A549 (cell line): Measurements from ENCODE around the gene SNCAIP. TPM values are rescaled to one million over a fixed set of nuclear protein-coding genes. Genes with fewer than 3 reads are reported as not detected.

Experiments used
- ATAC-seq, 2 experiments: fragments of 200-7000 bp in 1 of 2; fragments of >200 bp in 1 of 2; cut with Nextera tagmentation in 1 of 2; cut with Tn5 transposase in 1 of 2; 3 replicates each; pipeline versions ENCODE4 v1.8.0 to v1.9.1; 2018 to 2020; ENCODE audit warnings: mild to moderate bottlenecking in 1 of 2, moderate library complexity in 1 of 2
- CTCF ChIA-PET: fragments of 300-600 bp; sonication (Branson Sonifier 250); formaldehyde crosslinking; extraction: SDS; loops from one replicate; lab custom pipeline; 2021; ENCODE audit warnings: antibody characterized with exemption, inconsistent platforms; lab: Yijun Ruan, JAX
- POLR2A ChIA-PET: fragments of 350-600 bp; formaldehyde crosslinking; extraction: SDS; loops from one replicate; lab custom pipeline; 2021; ENCODE audit warnings: antibody characterized with exemption, inconsistent platforms; lab: Yijun Ruan, JAX
- DNase-seq, 2 experiments: peaks; one replicate each; pipeline versions ENCODE4 v3.0.0 to v3.0.0-alpha.2; 2011 to 2016; ENCODE audit warnings: low read depth in 1 of 2, low spot score in 1 of 2
- FAIRE-seq: peaks from 2 replicates; lab custom pipeline; 2011; peaks lifted over from hg19 to GRCh38; lab: Jason Lieb, UNC
- H3K27ac ChIP-seq, 2 experiments: fragments of >200 bp; sonication (Bioruptor Twin); formaldehyde crosslinking; 3 replicates each; pipeline ENCODE4 v1.5.1; 2016 to 2017
- H3K4me1 ChIP-seq: fragments of >200 bp; sonication (Bioruptor Twin); formaldehyde crosslinking; 3 replicates; pipeline ENCODE4 v1.6.1; 2016
- H3K4me2 ChIP-seq: fragments of >200 bp; sonication (Bioruptor Twin); formaldehyde crosslinking; 3 replicates; pipeline ENCODE4 v1.6.1; 2016
- H3K4me3 ChIP-seq: fragments of >200 bp; sonication (Bioruptor Twin); formaldehyde crosslinking; 3 replicates; pipeline ENCODE4 v1.5.1; 2016
- H3K9me3 ChIP-seq: fragments of >200 bp; sonication (Bioruptor Twin); formaldehyde crosslinking; 3 replicates; pipeline ENCODE4 v1.6.1; 2016
- BCL3 ChIP-seq: fragments of >200 bp; sonication (Bioruptor Twin); formaldehyde crosslinking; IDR thresholded peaks from 3 replicates; pipeline ENCODE4 v1.6.1; 2016
- BHLHE40 ChIP-seq: IDR thresholded peaks from 2 replicates; pipeline ENCODE4 v1.6.1; 2012; ENCODE audit warnings: low read depth, low read length, inconsistent platforms
- CHD4 ChIP-seq: fragments of 200-600 bp; sonication (generic); IDR thresholded peaks from 2 replicates; pipeline ENCODE4 v1.6.1; 2016; ENCODE audit warnings: antibody characterized with exemption, mild to moderate bottlenecking, borderline replicate concordance
- EHF ChIP-seq: fragments of 250-450 bp; sonication (Bioruptor Pico); IDR thresholded peaks from 2 replicates; pipeline ENCODE4 v1.5.0; 2020; ENCODE audit warnings: mild to moderate bottlenecking
- ELK1 ChIP-seq: fragments of 150-350 bp; IDR thresholded peaks from 2 replicates; pipeline ENCODE4 v1.6.1; 2014; ENCODE audit warnings: low read depth, mild to moderate bottlenecking, low read length
- EP300 ChIP-seq, 2 experiments: fragments of >200 bp; sonication (Bioruptor Twin); formaldehyde crosslinking; IDR thresholded peaks; 2 replicates in 1 of 2; 3 replicates in 1 of 2; pipeline ENCODE4 v1.6.1; 2016 to 2017
- HDAC2 ChIP-seq: fragments of 200-600 bp; sonication (generic); IDR thresholded peaks from 2 replicates; pipeline ENCODE4 v1.6.1; 2016
- HOXA7 ChIP-seq: fragments of 250-450 bp; sonication (Bioruptor Pico); IDR thresholded peaks from 2 replicates; pipeline ENCODE4 v1.5.0; 2020; ENCODE audit warnings: mild to moderate bottlenecking, moderate library complexity
- HOXB5 ChIP-seq: fragments of 250-450 bp; sonication (Bioruptor Pico); IDR thresholded peaks from 2 replicates; pipeline ENCODE4 v1.5.0; 2020; ENCODE audit warnings: mild to moderate bottlenecking, moderate library complexity
- KDM1A ChIP-seq: fragments of 200-600 bp; sonication (generic); IDR thresholded peaks from 2 replicates; pipeline ENCODE4 v1.6.1; 2016; ENCODE audit warnings: low read depth, mild to moderate bottlenecking
- NFE2L2 ChIP-seq: fragments of 150-350 bp; conservative IDR thresholded peaks from 2 replicates; pipeline ENCODE4 v1.6.1; 2014; ENCODE audit warnings: low read length
- NPAS2 ChIP-seq: fragments of 250-450 bp; sonication (Bioruptor Pico); IDR thresholded peaks from 2 replicates; pipeline ENCODE4 v1.8.0; 2022; ENCODE audit warnings: mild to moderate bottlenecking, moderate library complexity, borderline replicate concordance
- POLR2AphosphoS2 ChIP-seq: conservative IDR thresholded peaks from 2 replicates; pipeline ENCODE4 v1.6.1; 2012; ENCODE audit warnings: low read length, improper control_type of control experiment, inconsistent platforms
- RAD21 ChIP-seq, 2 experiments: fragments of >200 bp in 1 of 2; sonication (Bioruptor Twin) in 1 of 2; formaldehyde crosslinking in 1 of 2; IDR thresholded peaks in 1 of 2; conservative IDR thresholded peaks in 1 of 2; 2 replicates in 1 of 2; 3 replicates in 1 of 2; pipeline ENCODE4 v1.6.1; 2012 to 2018; ENCODE audit warnings: inconsistent platforms in 1 of 2
- SMC3 ChIP-seq: fragments of >200 bp; sonication (Bioruptor Twin); formaldehyde crosslinking; IDR thresholded peaks from 3 replicates; pipeline ENCODE4 v1.6.1; 2018; ENCODE audit warnings: inconsistent platforms
- TP53 ChIP-seq: fragments of 250-450 bp; sonication (Bioruptor Pico); IDR thresholded peaks from 2 replicates; pipeline ENCODE4 v1.5.0; 2021; ENCODE audit warnings: mild to moderate bottlenecking, moderate library complexity
- ZC3H11A ChIP-seq: fragments of 450-650 bp; IDR thresholded peaks from 2 replicates; pipeline ENCODE4 v1.6.1; 2014; ENCODE audit warnings: antibody characterized with exemption, mild to moderate bottlenecking
- ZNF302 ChIP-seq: fragments of 250-450 bp; sonication (Bioruptor Pico); IDR thresholded peaks from 2 replicates; pipeline ENCODE4 v1.9.0; 2021; ENCODE audit warnings: inconsistent platforms, mild to moderate bottlenecking, moderate library complexity
- WGBS: methylation state at CpG from one replicate; pipeline ENCODE4 v1.1.6; 2017; ENCODE audit errors: missing lambda C conversion rate; 5-methylcytosine and 5-hydroxymethylcytosine counted together
- polyA plus RNA-seq, 4 experiments: library from polyadenylated mRNA; depleted of rRNA in 3 of 4; stranded (reverse); fragments of >200 nt; fragmentation: RNase III in 1 of 4; extraction: RNeasy Plus Mini Kit Qiagen cat#74134 plus additional on column Dnase treatment in 1 of 4; gene quantifications; 2 replicates in 3 of 4; 3 replicates in 1 of 4; pipeline ENCODE4 v1.2.3, GENCODE V29; 2011 to 2017
- TF ChIP-seq, protein P1 (sequence below): fragments of 200-600 bp; sonication (generic); IDR thresholded peaks from 2 replicates; pipeline ENCODE4 v1.6.1; 2016; ENCODE audit warnings: antibody characterized with exemption, mild to moderate bottlenecking, moderate library complexity
- TF ChIP-seq, protein P2 (sequence below): fragments of 250-450 bp; sonication (Bioruptor Pico); IDR thresholded peaks from 2 replicates; pipeline ENCODE4 v1.5.0; 2021; ENCODE audit warnings: mild to moderate bottlenecking, moderate library complexity, borderline replicate concordance

Gene SNCAIP
- polyA plus RNA-seq, 2 of the 4 experiments (the other 2 are of a cell fraction): 0.03 to 0.04 TPM

DNA sequence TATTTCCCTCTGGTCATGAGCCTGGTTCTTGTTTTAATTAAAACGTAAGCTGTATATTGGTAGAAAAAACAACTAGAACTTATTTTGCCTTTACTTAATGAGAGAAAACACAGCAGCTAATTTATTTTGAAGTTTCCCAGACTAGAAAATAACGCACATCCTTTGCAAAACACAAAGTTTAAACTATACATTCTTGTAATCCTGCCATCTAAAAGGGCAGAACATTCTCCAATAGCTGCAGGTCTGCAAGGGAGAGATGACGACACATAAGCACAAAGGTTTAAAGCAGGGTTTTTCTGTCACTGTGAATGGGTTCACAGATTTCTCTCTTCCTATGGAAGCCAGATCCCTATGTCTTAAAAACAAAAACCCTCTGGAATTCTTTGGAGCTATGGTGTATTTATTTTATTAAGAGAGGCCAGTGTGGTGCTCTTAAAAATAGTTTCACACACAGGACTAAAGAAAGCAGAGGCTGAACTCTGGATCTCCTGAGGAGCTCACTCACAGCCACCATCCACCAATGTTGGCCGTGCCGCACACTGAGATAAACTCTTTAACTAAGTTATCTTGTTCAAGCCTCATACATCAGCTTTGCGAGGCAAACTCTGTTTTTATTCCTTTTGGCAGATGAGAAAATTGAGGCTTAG, 82.4 kb downstream of the SNCAIP start:
- no peak for FAIRE-seq
- no peak overlapping the region for H3K4me2 ChIP-seq
- 35% methylated on average over 6 of the region's 6 CpGs for WGBS
- no peak overlapping the region for H3K27ac ChIP-seq
- ChIA-PET CTCF (interaction anchor here (1.5 kb wide), 1 partner anchor 199 kb away, joined by 4 read pairs; no protein-coding TSS in a partner anchor), POLR2A (no interaction called here)
- no peaks in the 10 kb centered on the region for H3K4me1 ChIP-seq
- H3K4me3 ChIP-seq: no peak overlapping the region
- TF ChIP-seq BCL3: no peak
- DNase-seq: no peak
- no peaks in the 10 kb centered on the region for H3K9me3 ChIP-seq
- no peak for ATAC-seq

- no peak for FAIRE-seq
- ChIA-PET POLR2A (no interaction called here), CTCF (no interaction called here)
These were observed 86.0 kb downstream of the SNCAIP start for GRCh38 chr5:122398016-122398415.

DNA sequence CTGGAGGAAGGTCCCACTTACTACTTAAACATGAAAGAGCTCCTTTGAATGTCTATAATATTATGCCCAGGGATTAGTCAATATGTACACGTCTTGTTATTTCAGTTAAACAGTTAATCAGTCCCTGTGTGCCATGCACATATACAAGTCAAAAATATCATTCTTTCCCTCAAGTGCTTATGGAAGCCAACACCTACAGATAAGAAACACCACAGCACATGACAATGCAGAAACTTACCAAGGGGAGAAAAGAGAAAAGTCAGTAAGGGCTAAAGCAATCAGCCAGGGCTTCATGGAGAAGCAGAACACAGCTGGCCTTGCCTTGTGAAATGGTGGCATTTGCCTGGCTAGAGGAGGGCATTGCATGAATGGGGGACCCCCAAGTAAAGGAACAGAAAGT, 88.3 kb downstream of the SNCAIP start:
- POLR2A ChIA-PET: no interaction called here
- no peaks in the 10 kb centered on the region for H3K9me3 ChIP-seq
- H3K4me2 ChIP-seq: no peak overlapping the region
- CTCF ChIA-PET: interaction anchor here (1.0 to 1.7 kb wide), 4 partner anchors 13 to 47 kb away, joined by 3 to 5 read pairs (median 3); no protein-coding TSS in a partner anchor
- no peaks in the 10 kb centered on the region for H3K4me1 ChIP-seq
- 3% methylated on average over 1 of the region's 1 CpG for WGBS
- ATAC-seq: no peak
- FAIRE-seq: no peak
- H3K4me3 ChIP-seq: no peak overlapping the region
- DNase-seq: no peak
- H3K27ac ChIP-seq: no peak overlapping the region
- TF ChIP-seq ZNF302 (CRISPR knock-in tag): no peak

More at GRCh38 chr5:122398016-122398415, 86.0 kb downstream of the SNCAIP start:
- H3K4me3 ChIP-seq: no peak overlapping the region
- DNase-seq (no peak), ATAC-seq (no peak)
- no peak overlapping the region for H3K4me2 ChIP-seq
- no peaks in the 10 kb centered on the region for H3K9me3 ChIP-seq
- no peak overlapping the region for H3K27ac ChIP-seq
- no peaks in the 10 kb centered on the region for H3K4me1 ChIP-seq
- WGBS: 47% methylated on average over 2 of the region's 2 CpGs
- TF ChIP-seq RAD21 (conservative IDR thresholded peaks at IDR 0.05 in 1 of 2, IDR thresholded peaks at IDR 0.05 in 1 of 2): no peak
- no peak for TF ChIP-seq NFE2L2
- TF ChIP-seq HOXA7 (CRISPR knock-in tag): no peak
- no peak for TF ChIP-seq ZC3H11A
- no peak for TF ChIP-seq HDAC2
- TF ChIP-seq POLR2AphosphoS2: no peak
- no peak for TF ChIP-seq NPAS2 (CRISPR knock-in tag)
- TF ChIP-seq TP53: no peak
- TF ChIP-seq SMC3: no peak
- TF ChIP-seq, protein P1, sequence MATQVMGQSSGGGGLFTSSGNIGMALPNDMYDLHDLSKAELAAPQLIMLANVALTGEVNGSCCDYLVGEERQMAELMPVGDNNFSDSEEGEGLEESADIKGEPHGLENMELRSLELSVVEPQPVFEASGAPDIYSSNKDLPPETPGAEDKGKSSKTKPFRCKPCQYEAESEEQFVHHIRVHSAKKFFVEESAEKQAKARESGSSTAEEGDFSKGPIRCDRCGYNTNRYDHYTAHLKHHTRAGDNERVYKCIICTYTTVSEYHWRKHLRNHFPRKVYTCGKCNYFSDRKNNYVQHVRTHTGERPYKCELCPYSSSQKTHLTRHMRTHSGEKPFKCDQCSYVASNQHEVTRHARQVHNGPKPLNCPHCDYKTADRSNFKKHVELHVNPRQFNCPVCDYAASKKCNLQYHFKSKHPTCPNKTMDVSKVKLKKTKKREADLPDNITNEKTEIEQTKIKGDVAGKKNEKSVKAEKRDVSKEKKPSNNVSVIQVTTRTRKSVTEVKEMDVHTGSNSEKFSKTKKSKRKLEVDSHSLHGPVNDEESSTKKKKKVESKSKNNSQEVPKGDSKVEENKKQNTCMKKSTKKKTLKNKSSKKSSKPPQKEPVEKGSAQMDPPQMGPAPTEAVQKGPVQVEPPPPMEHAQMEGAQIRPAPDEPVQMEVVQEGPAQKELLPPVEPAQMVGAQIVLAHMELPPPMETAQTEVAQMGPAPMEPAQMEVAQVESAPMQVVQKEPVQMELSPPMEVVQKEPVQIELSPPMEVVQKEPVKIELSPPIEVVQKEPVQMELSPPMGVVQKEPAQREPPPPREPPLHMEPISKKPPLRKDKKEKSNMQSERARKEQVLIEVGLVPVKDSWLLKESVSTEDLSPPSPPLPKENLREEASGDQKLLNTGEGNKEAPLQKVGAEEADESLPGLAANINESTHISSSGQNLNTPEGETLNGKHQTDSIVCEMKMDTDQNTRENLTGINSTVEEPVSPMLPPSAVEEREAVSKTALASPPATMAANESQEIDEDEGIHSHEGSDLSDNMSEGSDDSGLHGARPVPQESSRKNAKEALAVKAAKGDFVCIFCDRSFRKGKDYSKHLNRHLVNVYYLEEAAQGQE: no peak
- TF ChIP-seq, all 56 proteins: peak for 0

DNA sequence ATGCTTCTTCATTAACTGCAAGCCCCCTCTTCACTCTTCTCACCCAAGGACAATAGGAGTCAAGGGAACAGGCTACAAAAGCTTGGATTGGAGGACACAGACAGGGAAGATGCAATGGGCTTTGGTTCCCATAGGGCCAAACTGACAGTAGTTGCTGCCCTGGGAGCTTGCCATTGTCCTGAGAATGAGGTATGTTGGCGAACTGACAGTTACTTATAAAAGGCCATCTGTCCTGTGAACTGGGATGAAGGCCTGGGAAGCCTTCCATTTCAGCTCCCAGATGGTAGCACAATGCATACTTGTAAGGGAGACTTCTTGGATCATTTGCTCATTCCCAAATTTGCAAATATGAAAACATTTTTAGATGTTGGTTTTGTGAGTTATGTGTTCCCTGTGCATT, 88.9 kb downstream of the SNCAIP start:
- FAIRE-seq (no peak), DNase-seq (no peak), ATAC-seq (no peak)
- ChIA-PET CTCF (interaction anchor here (1.0 to 1.5 kb wide), 2 partner anchors 15 to 46 kb away, joined by 3 read pairs; no protein-coding TSS in a partner anchor), POLR2A (no interaction called here)
- Histone ChIP-seq H3K4me3 (no peak overlapping the region), H3K4me2 (no peak overlapping the region), H3K4me1 (no peaks in the 10 kb centered on the region), H3K27ac (no peak overlapping the region), H3K9me3 (no peaks in the 10 kb centered on the region)
- 7% methylated on average over 1 of the region's 1 CpG for WGBS
- TF ChIP-seq KDM1A (no peak), ELK1 (no peak), HOXB5 (CRISPR knock-in tag) (no peak), EHF (no peak), BHLHE40 (no peak), SMC3 (no peak), CHD4 (no peak), EP300 (IDR thresholded peaks at IDR 0.05) (no peak)
- TF ChIP-seq, protein P2, sequence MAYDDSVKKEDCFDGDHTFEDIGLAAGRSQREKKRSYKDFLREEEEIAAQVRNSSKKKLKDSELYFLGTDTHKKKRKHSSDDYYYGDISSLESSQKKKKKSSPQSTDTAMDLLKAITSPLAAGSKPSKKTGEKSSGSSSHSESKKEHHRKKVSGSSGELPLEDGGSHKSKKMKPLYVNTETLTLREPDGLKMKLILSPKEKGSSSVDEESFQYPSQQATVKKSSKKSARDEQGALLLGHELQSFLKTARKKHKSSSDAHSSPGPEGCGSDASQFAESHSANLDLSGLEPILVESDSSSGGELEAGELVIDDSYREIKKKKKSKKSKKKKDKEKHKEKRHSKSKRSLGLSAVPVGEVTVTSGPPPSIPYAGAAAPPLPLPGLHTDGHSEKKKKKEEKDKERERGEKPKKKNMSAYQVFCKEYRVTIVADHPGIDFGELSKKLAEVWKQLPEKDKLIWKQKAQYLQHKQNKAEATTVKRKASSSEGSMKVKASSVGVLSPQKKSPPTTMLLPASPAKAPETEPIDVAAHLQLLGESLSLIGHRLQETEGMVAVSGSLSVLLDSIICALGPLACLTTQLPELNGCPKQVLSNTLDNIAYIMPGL (CRISPR knock-in tag): no peak
